Loucy (cell line): ENCODE data around the gene IDH2.

ENCODE experiments used
- H2AFZ ChIP-seq: fragments of 200-600 bp; sonication (generic); 2 replicates; pipeline ENCODE4 v1.6.0; 2016; ENCODE audit warnings: antibody characterized with exemption, mild to moderate bottlenecking, low read length, moderate library complexity
- H3F3A ChIP-seq: fragments of 200-600 bp; 2 replicates; pipeline ENCODE4 v1.6.0; 2016; ENCODE audit warnings: antibody characterized with exemption, low read depth, mild to moderate bottlenecking
- H3K27me3 ChIP-seq: fragments of 200-600 bp; sonication (generic); 2 replicates; pipeline ENCODE4 v1.6.1; 2014; ENCODE audit warnings: low read length, mild to moderate bottlenecking; ENCODE audit not compliant: insufficient read depth, poor library complexity, severe bottlenecking
- H3K36me3 ChIP-seq: fragments of 200-600 bp; sonication (generic); 2 replicates; pipeline ENCODE4 v1.6.1; 2016; ENCODE audit warnings: low read length; ENCODE audit not compliant: insufficient read depth
- H3K4me1 ChIP-seq: fragments of 200-600 bp; sonication (generic); 2 replicates; pipeline ENCODE4 v1.5.1; 2014; ENCODE audit warnings: low read length, mild to moderate bottlenecking; ENCODE audit not compliant: insufficient read depth, poor library complexity, severe bottlenecking
- H3K4me2 ChIP-seq: fragments of 200-600 bp; sonication (generic); 2 replicates; pipeline ENCODE4 v1.6.0; 2014; ENCODE audit warnings: antibody characterized with exemption, low read length, low read depth, mild to moderate bottlenecking; ENCODE audit not compliant: poor library complexity, severe bottlenecking
- H3K4me3 ChIP-seq: fragments of 200-600 bp; sonication (generic); 2 replicates; pipeline ENCODE4 v1.5.1; 2014; ENCODE audit warnings: low read length, mild to moderate bottlenecking, mixed read lengths; ENCODE audit not compliant: poor library complexity, severe bottlenecking
- H3K79me2 ChIP-seq: fragments of 200-600 bp; sonication (generic); 2 replicates; pipeline ENCODE4 v1.6.1; 2014; ENCODE audit warnings: low read length; ENCODE audit not compliant: insufficient read depth
- H3K9ac ChIP-seq: fragments of 200-600 bp; sonication (generic); 2 replicates; pipeline ENCODE4 v1.6.0; 2014; ENCODE audit warnings: mild to moderate bottlenecking, low read depth, low read length, moderate library complexity; ENCODE audit not compliant: poor library complexity, severe bottlenecking
- H3K9me2 ChIP-seq: fragments of 200-600 bp; sonication (generic); replicated peaks from 2 replicates; pipeline ENCODE4 v1.6.1; 2016; ENCODE audit warnings: low read depth, low read length, mixed read lengths
- H3K9me3 ChIP-seq: fragments of 200-600 bp; sonication (generic); 2 replicates; pipeline ENCODE4 v1.6.1; 2014; ENCODE audit warnings: mild to moderate bottlenecking, antibody characterized with exemption, low read length, low read depth; ENCODE audit not compliant: insufficient read depth
- H4K20me1 ChIP-seq: fragments of 200-600 bp; sonication (generic); 2 replicates; pipeline ENCODE4 v1.6.0; 2014; ENCODE audit warnings: antibody characterized with exemption, low read length, mild to moderate bottlenecking; ENCODE audit not compliant: insufficient read depth, poor library complexity, severe bottlenecking
- EZH2phosphoT487 ChIP-seq: fragments of 200-600 bp; IDR thresholded peaks from 2 replicates; pipeline ENCODE4 v1.6.1; 2018; ENCODE audit warnings: antibody characterized with exemption, mild to moderate bottlenecking, moderate library complexity, borderline replicate concordance
- TF ChIP-seq, protein P1 (sequence below): fragments of 200-600 bp; sonication (generic); conservative IDR thresholded peaks from 2 replicates; pipeline ENCODE4 v1.5.1; 2014; ENCODE audit warnings: mild to moderate bottlenecking, antibody characterized with exemption, low read length

IDH2 gene

DNA sequence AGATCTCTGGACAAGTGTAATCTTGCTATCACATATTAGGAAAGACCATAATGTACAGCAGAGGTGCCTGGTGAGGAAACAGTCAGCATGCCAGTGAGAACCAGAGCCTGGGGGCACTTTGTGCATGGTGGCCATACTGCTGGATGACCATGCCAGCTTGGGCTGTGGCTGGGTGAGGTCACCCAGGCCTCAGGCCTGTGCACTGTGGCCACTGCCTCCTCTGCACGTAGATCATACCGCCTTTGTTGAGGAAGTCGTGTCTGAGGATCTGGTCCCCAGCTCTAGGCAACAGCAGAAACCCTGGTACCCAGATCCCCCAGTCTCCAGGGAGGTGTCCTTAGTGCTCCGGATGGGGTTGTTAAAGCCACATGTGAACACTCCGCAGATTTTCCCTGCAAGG lies 62.3 kb downstream of the IDH2 start:
- no peaks in the 10 kb centered on the region for H3F3A ChIP-seq
- no peaks in the 10 kb centered on the region for H3K36me3 ChIP-seq
- H3K4me3 ChIP-seq: no peak overlapping the region
- H3K9me3 ChIP-seq: no peaks in the 10 kb centered on the region
- H3K4me1 ChIP-seq: peaks cover 55% of the 10 kb centered on the region
- H3K9me2 ChIP-seq: no peaks in the 10 kb centered on the region
- H3K27me3 ChIP-seq: no peaks in the 10 kb centered on the region
- no peak for TF ChIP-seq EZH2phosphoT487
- TF ChIP-seq, protein P1, sequence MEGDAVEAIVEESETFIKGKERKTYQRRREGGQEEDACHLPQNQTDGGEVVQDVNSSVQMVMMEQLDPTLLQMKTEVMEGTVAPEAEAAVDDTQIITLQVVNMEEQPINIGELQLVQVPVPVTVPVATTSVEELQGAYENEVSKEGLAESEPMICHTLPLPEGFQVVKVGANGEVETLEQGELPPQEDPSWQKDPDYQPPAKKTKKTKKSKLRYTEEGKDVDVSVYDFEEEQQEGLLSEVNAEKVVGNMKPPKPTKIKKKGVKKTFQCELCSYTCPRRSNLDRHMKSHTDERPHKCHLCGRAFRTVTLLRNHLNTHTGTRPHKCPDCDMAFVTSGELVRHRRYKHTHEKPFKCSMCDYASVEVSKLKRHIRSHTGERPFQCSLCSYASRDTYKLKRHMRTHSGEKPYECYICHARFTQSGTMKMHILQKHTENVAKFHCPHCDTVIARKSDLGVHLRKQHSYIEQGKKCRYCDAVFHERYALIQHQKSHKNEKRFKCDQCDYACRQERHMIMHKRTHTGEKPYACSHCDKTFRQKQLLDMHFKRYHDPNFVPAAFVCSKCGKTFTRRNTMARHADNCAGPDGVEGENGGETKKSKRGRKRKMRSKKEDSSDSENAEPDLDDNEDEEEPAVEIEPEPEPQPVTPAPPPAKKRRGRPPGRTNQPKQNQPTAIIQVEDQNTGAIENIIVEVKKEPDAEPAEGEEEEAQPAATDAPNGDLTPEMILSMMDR: no peak
- no peak overlapping the region for H3K4me2 ChIP-seq
- no peak overlapping the region for H2AFZ ChIP-seq
- H4K20me1 ChIP-seq: no peaks in the 10 kb centered on the region
- H3K79me2 ChIP-seq: peaks cover 59% of the 10 kb centered on the region
- no peak overlapping the region for H3K9ac ChIP-seq

DNA sequence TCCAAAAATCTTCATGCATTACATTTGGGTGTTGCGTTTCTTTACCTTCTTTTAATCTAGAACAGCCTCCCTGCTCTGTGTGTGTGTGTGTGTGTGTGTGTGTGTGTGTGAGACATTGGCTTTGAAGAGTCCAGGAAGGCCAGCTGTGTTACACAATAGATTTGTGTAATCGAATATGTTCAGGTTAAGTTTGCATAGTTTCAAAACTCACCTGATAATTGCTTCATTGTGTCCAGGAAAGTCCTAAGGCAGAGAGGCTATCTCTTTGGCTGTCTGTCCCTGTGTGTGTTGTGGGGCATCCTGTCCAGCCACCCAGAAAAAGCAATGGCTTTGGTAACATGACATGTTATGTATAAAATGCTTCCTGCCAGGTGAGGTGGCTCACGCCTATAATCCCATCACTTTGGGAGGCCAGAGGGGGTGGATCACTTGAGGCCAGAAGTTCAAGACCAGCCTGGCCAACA lies 63.6 kb downstream of the IDH2 start:
- TF ChIP-seq EZH2phosphoT487: no peak
- TF ChIP-seq, protein P1: no peak
- no peaks in the 10 kb centered on the region for H4K20me1 ChIP-seq
- peaks cover 66% of the 10 kb centered on the region for H3K4me1 ChIP-seq
- H3K36me3 ChIP-seq: no peaks in the 10 kb centered on the region
- no peaks in the 10 kb centered on the region for H3K9me2 ChIP-seq
- no peaks in the 10 kb centered on the region for H3K9me3 ChIP-seq
- H2AFZ ChIP-seq: no peak overlapping the region
- H3K4me3 ChIP-seq: no peak overlapping the region
- peaks cover 63% of the 10 kb centered on the region for H3K79me2 ChIP-seq
- peak overlapping the region; percentile 34 for H3K4me2 ChIP-seq
- H3F3A ChIP-seq: peaks cover 4% of the 10 kb centered on the region; the same call in 1 of the 2 replicates
- no peaks in the 10 kb centered on the region for H3K27me3 ChIP-seq
- H3K9ac ChIP-seq: no peak overlapping the region

DNA sequence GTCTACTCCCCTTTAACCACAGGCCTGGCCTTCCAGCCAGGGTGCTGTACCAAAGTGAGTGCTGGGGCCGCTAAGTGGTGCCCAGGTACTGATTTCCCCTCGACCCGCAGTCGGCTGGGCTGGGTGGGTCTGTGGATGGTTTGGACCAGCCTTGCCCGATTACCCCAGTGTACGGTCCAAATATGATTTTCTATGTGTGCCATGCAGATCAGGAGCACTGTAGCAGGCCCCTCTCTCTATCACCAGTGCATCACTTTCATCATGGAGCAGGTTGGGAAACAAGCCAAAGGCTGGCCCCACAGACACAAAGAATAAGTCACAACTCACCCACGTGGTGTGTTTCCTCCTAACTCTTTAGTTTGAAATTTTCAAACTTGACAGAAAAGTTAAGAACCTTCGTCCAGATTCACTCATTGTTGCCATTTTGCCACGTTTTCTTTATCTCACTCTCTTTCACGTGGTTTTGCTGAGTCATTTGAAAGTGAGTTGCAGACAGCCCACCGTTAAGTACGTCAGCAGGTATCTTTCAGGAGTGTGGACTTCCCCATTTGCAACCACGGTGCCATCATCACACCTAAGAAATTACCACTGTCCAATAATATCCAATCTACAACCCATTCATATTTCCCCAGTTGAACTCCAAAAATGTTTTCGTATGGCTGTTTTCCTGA lies 64.2 kb downstream of the IDH2 start:
- Histone ChIP-seq H3K4me3 (no peak overlapping the region), H3K9me2 (no peaks in the 10 kb centered on the region), H3K9ac (peak overlapping the region; percentile 28), H3K27me3 (no peaks in the 10 kb centered on the region), H2AFZ (no peak overlapping the region), H3K9me3 (no peaks in the 10 kb centered on the region), H3K36me3 (no peaks in the 10 kb centered on the region), H3K4me1 (peaks cover 71% of the 10 kb centered on the region), H4K20me1 (no peaks in the 10 kb centered on the region), H3K79me2 (peaks cover 69% of the 10 kb centered on the region), H3F3A (peaks cover 4% of the 10 kb centered on the region; the same call in 1 of the 2 replicates), H3K4me2 (peak overlapping the region; percentile 34)
- TF ChIP-seq, protein P1: no peak
- no peak for TF ChIP-seq EZH2phosphoT487
